Measurements from ENCODE around the gene TBC1D10A.

TBC1D10A gene

GRCh38 chr22:30243661-30244060 lies 83.1 kb downstream of the TBC1D10A start:
- no peak for TF ChIP-seq MAX (IDR thresholded peaks at IDR 0.05)
- TF ChIP-seq FOXM1 (IDR thresholded peaks at IDR 0.05; ENCODE audit: borderline replicate concordance, low read depth), result no peak
- no peak for TF ChIP-seq RAD21 (IDR thresholded peaks at IDR 0.05; ENCODE audit: low read depth)
- no peak for TF ChIP-seq CREB1 (IDR thresholded peaks at IDR 0.05; ENCODE audit: low read depth)
- TF ChIP-seq YY1 (IDR thresholded peaks at IDR 0.05; ENCODE audit: low read depth), result no peak
- TF ChIP-seq USF1 (IDR thresholded peaks at IDR 0.05), result no peak
- TF ChIP-seq TCF12 (IDR thresholded peaks at IDR 0.05; ENCODE audit: low read depth), result no peak
- TF ChIP-seq TAF1 (IDR thresholded peaks at IDR 0.05; ENCODE audit: low read depth), result no peak
